NT2/D1 (cell line): Measurements from ENCODE around the gene TOLLIP.

Source experiments
- DNase-seq: peaks from one replicate; pipeline ENCODE4 v3.0.0-alpha.2; 2011; ENCODE audit warnings: low read depth, low spot score
- H3K27me3 ChIP-seq: 2 replicates; pipeline ENCODE4 v1.6.0; 2011; ENCODE audit warnings: mild to moderate bottlenecking; ENCODE audit not compliant: insufficient read length, insufficient read depth
- H3K36me3 ChIP-seq: 2 replicates; pipeline ENCODE4 v1.6.1; 2011; ENCODE audit warnings: mild to moderate bottlenecking, low read length, mixed read lengths; ENCODE audit not compliant: insufficient read depth, insufficient read length
- H3K4me1 ChIP-seq: 2 replicates; pipeline ENCODE4 v1.5.1; 2011; ENCODE audit not compliant: insufficient read depth, insufficient read length
- H3K4me3 ChIP-seq: 2 replicates; pipeline ENCODE4 v1.5.1; 2011; ENCODE audit warnings: low read depth; ENCODE audit not compliant: insufficient read length
- H3K9ac ChIP-seq: 2 replicates; pipeline ENCODE4 v1.6.0; 2011; ENCODE audit warnings: low read depth; ENCODE audit not compliant: insufficient read length
- H3K9me3 ChIP-seq: 2 replicates; pipeline ENCODE4 v1.5.1; 2011; ENCODE audit warnings: mild to moderate bottlenecking, low read length; ENCODE audit not compliant: insufficient read depth
- SUZ12 ChIP-seq: IDR thresholded peaks from 2 replicates; pipeline ENCODE4 v1.6.1; 2011; ENCODE audit not compliant: insufficient read length, insufficient read depth; ENCODE audit errors: extremely low read depth
- YY1 ChIP-seq: IDR thresholded peaks from 2 replicates; pipeline ENCODE4 v1.6.1; 2011; ENCODE audit not compliant: insufficient read length, insufficient read depth
- ZNF274 ChIP-seq: IDR thresholded peaks from 2 replicates; pipeline ENCODE4 v1.6.1; 2011; ENCODE audit warnings: mild to moderate bottlenecking, low read depth, low read length

TOLLIP gene

DNA sequence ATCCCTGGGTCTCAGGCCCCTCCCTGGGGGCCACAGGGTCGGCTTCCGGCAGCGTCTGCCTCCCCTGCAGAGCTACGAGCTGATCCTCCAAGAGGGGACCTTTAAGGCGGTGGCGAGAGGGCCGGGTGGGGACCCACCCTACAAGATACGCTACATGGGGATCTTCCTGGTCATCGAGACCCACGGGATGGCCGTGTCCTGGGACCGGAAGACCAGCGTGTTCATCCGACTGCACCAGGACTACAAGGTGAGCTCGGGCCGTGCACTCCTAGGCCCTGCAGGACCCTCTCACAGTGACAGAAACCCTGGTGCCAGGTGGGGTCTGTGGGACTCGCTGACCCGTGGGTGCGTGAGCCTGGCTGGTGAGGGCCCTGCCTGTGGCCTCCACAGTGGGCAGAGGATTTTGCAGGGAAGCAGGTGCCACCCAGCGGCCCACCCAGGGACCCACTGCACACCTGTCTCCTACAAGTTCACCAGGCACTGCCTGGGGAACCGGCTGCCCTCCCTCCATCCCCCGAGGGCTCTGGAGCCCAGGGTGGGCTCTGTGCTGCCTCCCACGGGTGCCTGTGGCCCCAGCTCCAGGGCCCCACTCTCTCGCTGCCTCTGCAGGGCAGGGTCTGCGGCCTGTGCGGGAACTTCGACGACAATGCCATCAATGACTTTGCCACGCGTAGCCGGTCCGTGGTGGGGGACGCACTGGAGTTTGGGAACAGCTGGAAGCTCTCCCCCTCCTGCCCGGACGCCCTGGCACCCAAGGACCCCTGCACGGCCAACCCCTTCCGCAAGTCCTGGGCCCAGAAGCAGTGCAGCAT is 72.9 kb downstream of the TOLLIP start:
- H3K27me3 ChIP-seq: peaks cover 2% of the 10 kb centered on the region
- no peaks in the 10 kb centered on the region for H3K36me3 ChIP-seq
- H3K4me3 ChIP-seq: no peak overlapping the region
- TF ChIP-seq ZNF274: no peak
- TF ChIP-seq SUZ12: no peak
- no peak for TF ChIP-seq YY1
- no peaks in the 10 kb centered on the region for H3K9me3 ChIP-seq
- peaks cover 13% of the 10 kb centered on the region for H3K4me1 ChIP-seq
- no peak overlapping the region for H3K9ac ChIP-seq
- DNase-seq: no peak

DNA sequence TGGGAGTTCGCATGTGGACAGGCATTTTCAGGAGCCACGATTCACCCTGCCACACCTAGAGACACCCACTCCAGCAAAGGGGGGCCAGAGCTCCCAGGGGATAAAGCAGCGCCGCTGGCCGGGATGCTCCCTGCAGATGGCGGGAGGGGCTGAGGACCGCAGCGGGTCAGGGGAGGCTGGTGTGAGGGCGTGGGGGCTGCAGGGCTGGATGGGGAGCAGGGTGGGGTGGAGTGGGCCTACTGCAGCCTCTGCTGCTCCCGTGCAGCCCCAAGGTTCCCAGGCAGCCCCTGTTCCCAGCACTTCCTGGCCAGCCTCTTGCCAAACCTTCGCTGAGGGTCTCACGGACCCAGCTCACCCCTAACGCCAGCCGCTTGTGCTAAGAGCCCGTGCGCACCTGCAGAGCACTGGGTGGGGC is 73.5 kb downstream of the TOLLIP start:
- TF ChIP-seq SUZ12: no peak
- no peak for TF ChIP-seq ZNF274
- TF ChIP-seq YY1: no peak
- no peak for DNase-seq

DNA sequence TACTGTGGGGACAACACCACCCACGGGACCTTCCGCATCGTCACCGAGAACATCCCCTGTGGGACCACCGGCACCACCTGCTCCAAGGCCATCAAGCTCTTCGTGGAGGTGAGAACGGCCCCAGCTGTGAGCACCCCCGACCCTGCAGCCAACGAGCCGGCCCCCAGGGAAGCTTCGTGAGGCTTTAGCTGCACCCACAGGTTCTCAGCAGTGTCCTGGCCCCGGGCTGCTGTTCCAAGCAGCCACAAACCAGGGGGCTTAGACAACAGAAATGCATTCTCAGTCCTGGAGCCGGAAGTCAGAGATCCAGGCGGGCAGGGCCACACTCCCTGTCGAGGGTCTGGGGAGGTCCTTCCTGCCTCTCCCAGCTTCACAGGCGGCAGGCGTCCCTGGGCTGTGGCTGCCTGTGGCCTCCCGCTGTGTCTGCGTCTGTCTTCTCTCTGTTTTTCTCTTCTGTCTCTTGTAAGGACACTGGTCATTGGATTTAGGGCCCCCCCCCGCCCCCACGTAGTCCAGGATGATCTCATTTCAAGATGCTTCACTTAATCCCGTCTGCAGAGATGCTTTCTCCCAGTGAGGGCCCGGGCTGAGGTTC is 74.0 kb downstream of the TOLLIP start:
- Histone ChIP-seq H3K9me3 (no peaks in the 10 kb centered on the region), H3K27me3 (peaks cover 2% of the 10 kb centered on the region), H3K36me3 (no peaks in the 10 kb centered on the region), H3K9ac (no peak overlapping the region), H3K4me1 (peaks cover 13% of the 10 kb centered on the region), H3K4me3 (no peak overlapping the region)
- DNase-seq: no peak
- TF ChIP-seq YY1 (no peak), SUZ12 (no peak), ZNF274 (no peak)

More for the DNA sequence above, 73.5 kb downstream of the TOLLIP start:
- H3K4me3 ChIP-seq: no peak overlapping the region
- no peaks in the 10 kb centered on the region for H3K9me3 ChIP-seq
- no peaks in the 10 kb centered on the region for H3K36me3 ChIP-seq
- peaks cover 13% of the 10 kb centered on the region for H3K4me1 ChIP-seq
- H3K27me3 ChIP-seq: peaks cover 2% of the 10 kb centered on the region
- H3K9ac ChIP-seq: no peak overlapping the region

DNA sequence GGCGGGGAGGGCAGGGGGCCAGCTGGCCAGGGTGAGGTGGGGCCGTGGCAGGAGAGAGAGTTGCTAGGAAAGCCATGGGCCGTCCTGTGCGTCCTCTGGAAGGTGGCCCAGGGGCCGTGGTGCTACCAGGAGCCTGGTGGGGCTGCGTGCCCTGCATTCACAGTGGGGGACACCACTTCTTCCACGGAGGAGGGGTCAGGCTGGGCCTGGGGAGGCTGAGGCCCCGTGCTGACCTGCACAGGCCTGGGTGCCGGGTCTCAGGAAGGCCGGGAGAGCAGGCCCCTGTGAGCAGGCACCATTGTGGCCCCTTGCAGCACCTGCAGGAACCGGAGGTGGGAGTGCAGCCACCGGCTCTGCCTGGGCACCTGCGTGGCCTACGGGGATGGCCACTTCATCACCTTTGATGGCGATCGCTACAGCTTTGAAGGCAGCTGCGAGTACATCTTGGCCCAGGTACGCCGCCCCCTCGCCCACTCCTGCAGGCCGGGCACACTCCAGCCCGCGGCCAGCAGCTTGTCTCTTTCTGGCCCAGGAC is 74.6 kb downstream of the TOLLIP start:
- Histone ChIP-seq H3K9me3 (no peaks in the 10 kb centered on the region), H3K27me3 (peaks cover 2% of the 10 kb centered on the region), H3K4me3 (no peak overlapping the region), H3K36me3 (no peaks in the 10 kb centered on the region), H3K4me1 (peaks cover 17% of the 10 kb centered on the region), H3K9ac (no peak overlapping the region)
- TF ChIP-seq SUZ12 (no peak), ZNF274 (no peak), YY1 (no peak)
- DNase-seq: no peak

DNA sequence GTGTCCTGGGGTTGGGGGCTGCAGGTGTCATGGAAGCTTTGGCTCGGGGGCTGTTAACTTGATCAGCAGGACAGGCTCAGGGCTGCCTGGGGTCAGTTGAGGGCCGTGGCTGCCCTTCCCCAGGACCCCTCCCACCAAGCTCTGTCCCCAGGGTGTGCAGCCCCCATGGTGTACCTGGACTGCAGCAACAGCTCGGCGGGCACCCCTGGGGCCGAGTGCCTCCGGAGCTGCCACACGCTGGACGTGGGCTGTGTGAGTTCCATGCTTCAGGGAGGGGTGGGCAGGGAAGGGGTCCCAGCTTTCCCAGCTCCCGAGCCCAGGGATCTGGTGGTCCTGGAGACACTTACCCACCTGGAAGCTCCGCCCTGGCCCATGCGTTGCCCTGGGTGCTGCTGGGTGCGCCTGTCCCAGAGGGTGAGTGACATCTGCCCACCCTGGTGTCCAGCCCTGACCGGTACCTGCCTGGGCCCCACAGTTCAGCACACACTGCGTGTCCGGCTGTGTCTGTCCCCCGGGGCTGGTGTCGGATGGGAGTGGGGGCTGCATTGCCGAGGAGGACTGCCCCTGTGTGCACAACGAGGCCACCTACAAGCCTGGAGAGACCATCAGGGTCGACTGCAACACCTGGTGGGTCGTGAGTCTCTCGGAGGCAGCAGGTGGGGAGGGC is 75.2 kb downstream of the TOLLIP start:
- no peaks in the 10 kb centered on the region for H3K9me3 ChIP-seq
- no peak for DNase-seq
- H3K4me1 ChIP-seq: peaks cover 17% of the 10 kb centered on the region
- no peak overlapping the region for H3K4me3 ChIP-seq
- peaks cover 2% of the 10 kb centered on the region for H3K27me3 ChIP-seq
- H3K9ac ChIP-seq: no peak overlapping the region
- H3K36me3 ChIP-seq: no peaks in the 10 kb centered on the region
- TF ChIP-seq YY1 (no peak), ZNF274 (no peak), SUZ12 (no peak)

DNA sequence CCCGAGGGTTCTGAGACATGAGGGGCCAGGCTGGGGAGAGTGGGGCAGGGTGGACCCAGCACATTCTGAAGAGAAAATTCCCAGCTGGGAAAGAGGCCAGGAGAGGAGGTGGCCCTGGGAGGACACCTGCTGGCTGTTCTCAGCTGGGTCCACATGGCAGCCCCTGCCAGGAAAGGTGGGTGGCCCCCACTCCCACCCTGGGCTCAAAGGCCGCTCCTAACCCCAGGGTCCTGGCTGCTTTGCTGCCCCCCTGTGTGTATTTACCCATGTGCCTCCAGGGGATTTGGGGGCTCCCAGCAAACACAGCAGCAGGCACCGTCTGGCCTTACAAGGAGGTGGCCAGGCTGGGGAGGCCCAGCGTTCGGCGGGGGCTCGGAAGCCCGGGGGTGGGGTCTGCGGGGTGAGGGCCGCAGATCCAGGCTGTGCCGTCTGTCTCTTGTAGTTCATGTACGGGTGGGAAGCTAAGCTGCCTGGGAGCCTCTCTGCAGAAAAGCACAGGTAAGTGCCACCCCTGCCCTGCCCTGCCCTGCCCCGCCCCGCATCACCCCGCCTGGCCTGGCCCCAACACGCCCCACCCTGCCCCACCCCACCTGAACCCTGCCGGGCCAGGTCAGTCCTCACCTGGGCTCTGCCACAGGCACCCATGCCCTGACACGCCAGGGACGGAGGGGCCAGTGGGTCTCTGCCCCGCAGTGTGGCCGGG is 75.9 kb downstream of the TOLLIP start:
- DNase-seq: no peak
- TF ChIP-seq SUZ12: no peak
- TF ChIP-seq YY1: no peak
- no peak for TF ChIP-seq ZNF274

More for the DNA sequence above, 75.9 kb downstream of the TOLLIP start:
- Histone ChIP-seq H3K4me1 (peaks cover 16% of the 10 kb centered on the region), H3K27me3 (peaks cover 2% of the 10 kb centered on the region), H3K36me3 (no peaks in the 10 kb centered on the region), H3K4me3 (no peak overlapping the region), H3K9me3 (no peaks in the 10 kb centered on the region), H3K9ac (no peak overlapping the region)
